ENCODE data around the gene NEU1. TPM values are rescaled to one million over a fixed set of nuclear protein-coding genes. Genes with fewer than 3 reads are reported as not detected.
"Not testable (repeated sequence)": the region's sequence is repeated elsewhere in the genome, so short reads cannot be mapped to it uniquely, and the experiment has no call there.

Gene NEU1
- total RNA-seq, 4 donors from 2014 or later: 20.5 to 28.4 (median 23.4) TPM

DNA sequence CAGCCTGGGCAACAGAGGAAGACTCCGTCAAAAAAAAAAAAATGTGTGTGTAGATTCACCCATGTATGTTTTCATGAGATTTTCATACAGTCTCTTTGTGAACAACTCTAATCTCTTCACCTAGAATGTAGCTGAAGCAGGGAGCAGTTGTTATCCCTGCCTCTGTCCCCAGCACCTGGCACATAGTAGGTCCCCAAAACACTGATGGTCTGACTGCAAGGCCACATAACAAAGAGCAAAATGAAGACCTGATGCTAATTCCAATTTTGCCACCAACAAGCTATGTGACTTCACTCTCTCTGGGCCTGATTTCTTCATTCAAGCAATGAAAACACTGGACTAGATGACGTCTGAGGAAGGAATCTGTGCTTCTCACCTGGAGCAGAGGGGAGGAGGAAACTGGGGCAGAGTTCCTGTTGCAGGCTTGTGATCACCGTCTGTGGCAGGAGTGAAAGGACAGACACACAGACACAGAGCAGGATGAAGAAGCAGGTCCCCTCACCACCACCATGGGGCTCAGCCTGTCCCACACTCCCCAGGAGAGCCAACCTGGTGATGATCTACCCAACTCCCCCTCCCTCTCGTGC, 11.6 kb upstream of the NEU1 start:
- Histone ChIP-seq H3K9me3 (no peaks in the 10 kb centered on the region), H3K27ac (no peak overlapping the region), H3K4me3 (no peak overlapping the region), H3K36me3 (no peaks in the 10 kb centered on the region), H3K4me1 (no peaks in the 10 kb centered on the region), H3K27me3 (no peaks in the 10 kb centered on the region)
- no peak for DNase-seq
- intact Hi-C loops (cut with DNase I; ENCODE audit: low total_unique reads): no loop called here
- TF ChIP-seq POLR2A (IDR thresholded peaks at IDR 0.05): no peak
- TF ChIP-seq, protein P1, sequence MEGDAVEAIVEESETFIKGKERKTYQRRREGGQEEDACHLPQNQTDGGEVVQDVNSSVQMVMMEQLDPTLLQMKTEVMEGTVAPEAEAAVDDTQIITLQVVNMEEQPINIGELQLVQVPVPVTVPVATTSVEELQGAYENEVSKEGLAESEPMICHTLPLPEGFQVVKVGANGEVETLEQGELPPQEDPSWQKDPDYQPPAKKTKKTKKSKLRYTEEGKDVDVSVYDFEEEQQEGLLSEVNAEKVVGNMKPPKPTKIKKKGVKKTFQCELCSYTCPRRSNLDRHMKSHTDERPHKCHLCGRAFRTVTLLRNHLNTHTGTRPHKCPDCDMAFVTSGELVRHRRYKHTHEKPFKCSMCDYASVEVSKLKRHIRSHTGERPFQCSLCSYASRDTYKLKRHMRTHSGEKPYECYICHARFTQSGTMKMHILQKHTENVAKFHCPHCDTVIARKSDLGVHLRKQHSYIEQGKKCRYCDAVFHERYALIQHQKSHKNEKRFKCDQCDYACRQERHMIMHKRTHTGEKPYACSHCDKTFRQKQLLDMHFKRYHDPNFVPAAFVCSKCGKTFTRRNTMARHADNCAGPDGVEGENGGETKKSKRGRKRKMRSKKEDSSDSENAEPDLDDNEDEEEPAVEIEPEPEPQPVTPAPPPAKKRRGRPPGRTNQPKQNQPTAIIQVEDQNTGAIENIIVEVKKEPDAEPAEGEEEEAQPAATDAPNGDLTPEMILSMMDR (IDR thresholded peaks at IDR 0.05): no peak

GRCh38 chr6:31871046-31871659, 8.5 kb upstream of the NEU1 start:
- H3K4me3 ChIP-seq: no peak overlapping the region
- H3K36me3 ChIP-seq: no peaks in the 10 kb centered on the region
- no peak for DNase-seq
- no peaks in the 10 kb centered on the region for H3K27me3 ChIP-seq
- H3K27ac ChIP-seq: no peak overlapping the region
- no peak for TF ChIP-seq POLR2A (IDR thresholded peaks at IDR 0.05)
- TF ChIP-seq, protein P1 (IDR thresholded peaks at IDR 0.05): no peak
- no peaks in the 10 kb centered on the region for H3K4me1 ChIP-seq
- intact Hi-C loops (cut with DNase I; ENCODE audit: low total_unique reads): no loop called here
- no peaks in the 10 kb centered on the region for H3K9me3 ChIP-seq

GRCh38 chr6:31870385-31870921, 7.8 kb upstream of the NEU1 start:
- intact Hi-C loops (cut with DNase I; ENCODE audit: low total_unique reads): no loop called here
- DNase-seq: no peak
- H3K27me3 ChIP-seq: no peaks in the 10 kb centered on the region
- H3K9me3 ChIP-seq: no peaks in the 10 kb centered on the region
- TF ChIP-seq, protein P1 (IDR thresholded peaks at IDR 0.05): no peak
- no peak for TF ChIP-seq POLR2A (IDR thresholded peaks at IDR 0.05)
- H3K36me3 ChIP-seq: no peaks in the 10 kb centered on the region
- no peak overlapping the region for H3K4me3 ChIP-seq
- no peak overlapping the region for H3K27ac ChIP-seq
- H3K4me1 ChIP-seq: no peaks in the 10 kb centered on the region

DNA sequence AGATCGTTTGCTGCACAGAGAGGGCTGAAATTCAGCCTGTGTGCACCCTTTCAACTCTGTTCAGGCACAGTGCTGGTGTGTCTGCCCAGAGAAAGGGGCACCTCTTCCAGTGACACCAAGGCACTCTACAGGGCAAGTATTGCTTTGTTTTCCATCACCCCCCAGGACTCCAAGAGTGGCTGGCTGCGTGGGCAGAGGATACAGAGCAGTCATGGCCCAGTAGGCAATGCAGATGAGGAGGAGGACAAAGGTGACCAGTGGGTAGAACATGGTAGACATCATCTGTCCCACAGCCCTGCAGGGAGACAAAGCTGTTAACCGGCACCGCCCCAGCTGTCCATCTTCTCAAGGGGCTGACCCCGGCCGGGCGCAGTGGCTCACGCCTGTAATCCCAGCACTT, 6.7 kb upstream of the NEU1 start:
- TF ChIP-seq, protein P1 (IDR thresholded peaks at IDR 0.05): no peak
- TF ChIP-seq POLR2A (IDR thresholded peaks at IDR 0.05): no peak
- Histone ChIP-seq H3K4me3 (no peak overlapping the region), H3K9me3 (no peaks in the 10 kb centered on the region), H3K27me3 (no peaks in the 10 kb centered on the region), H3K36me3 (no peaks in the 10 kb centered on the region), H3K27ac (no peak overlapping the region), H3K4me1 (no peaks in the 10 kb centered on the region)
- no peak for DNase-seq
- intact Hi-C loops (cut with DNase I; ENCODE audit: low total_unique reads): no loop called here

GRCh38 chr6:31868658-31868971, 6.0 kb upstream of the NEU1 start:
- H3K4me1 ChIP-seq; H3K4me3 ChIP-seq; H3K9me3 ChIP-seq; H3K36me3 ChIP-seq; intact Hi-C loops (cut with DNase I; ENCODE audit: low total_unique reads); H3K27ac ChIP-seq; DNase-seq; H3K27me3 ChIP-seq: not testable (repeated sequence)
